NCI-H1436 treated with DMSO at 0.1 percent for 48 hours (cell line): Measurements from ENCODE around the gene WWOX.

Source experiments
- DNase-seq: peaks from one replicate; lab custom pipeline; 2025; lab: John Stamatoyannopoulos, UW

Gene WWOX

DNA sequence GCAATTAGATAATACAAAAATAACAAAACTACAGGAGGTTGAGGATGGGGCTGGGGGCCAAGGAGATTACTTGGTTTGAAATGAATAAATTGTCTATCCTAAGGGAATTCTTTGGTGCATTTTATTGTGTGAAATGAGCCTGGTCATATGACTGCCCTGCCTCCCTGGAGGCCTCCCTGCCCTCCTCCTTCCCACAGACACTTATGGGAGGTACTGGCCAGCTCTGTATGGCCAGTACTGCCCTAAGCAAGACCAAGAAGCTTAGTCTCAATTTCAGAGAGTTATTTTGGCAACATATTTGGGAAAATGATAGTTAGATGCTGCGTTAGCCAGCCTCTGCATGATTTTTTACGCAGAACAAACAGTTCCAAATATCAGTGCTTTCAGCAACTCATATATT is 511.9 kb downstream of the WWOX start:
- DNase-seq: no peak

DNA sequence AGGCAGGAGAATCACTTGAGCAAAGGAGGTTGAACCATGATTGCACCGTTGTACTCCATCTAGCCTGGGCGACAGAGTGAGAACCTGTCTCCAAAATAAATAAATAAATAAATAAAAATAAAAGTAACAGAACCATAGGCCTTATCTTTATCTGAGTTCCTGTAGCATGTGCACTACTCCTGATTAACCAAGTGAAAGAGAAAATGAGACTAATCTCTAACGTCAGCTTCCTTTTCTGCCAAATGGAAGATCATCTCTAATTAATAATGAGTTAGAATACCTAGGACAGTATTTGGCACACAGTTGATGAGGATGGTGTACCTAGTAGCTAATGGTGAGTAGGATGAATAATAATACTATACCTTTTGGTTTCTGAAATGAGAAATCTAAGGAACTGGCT is 520.4 kb downstream of the WWOX start:
- no peak for DNase-seq

DNA sequence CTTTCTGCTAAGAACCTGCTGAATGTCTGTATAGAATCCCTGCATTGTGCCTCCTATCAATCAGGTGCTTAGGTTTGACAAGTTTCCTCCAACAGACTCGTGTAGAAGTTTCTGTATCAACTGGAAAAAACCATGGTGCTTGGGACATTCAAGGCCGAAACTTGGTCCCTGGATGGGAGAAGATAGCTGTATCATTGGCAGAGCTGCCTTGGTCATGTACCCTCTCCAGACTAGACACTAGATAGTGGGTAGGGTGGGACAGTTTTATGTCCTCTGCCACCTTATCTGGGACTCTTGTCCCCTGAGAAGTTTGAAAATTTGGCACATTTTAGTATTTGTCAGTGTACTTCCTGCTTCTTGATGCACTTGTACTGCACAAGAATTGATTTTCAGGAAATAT is 520.8 kb downstream of the WWOX start:
- DNase-seq: no peak

DNA sequence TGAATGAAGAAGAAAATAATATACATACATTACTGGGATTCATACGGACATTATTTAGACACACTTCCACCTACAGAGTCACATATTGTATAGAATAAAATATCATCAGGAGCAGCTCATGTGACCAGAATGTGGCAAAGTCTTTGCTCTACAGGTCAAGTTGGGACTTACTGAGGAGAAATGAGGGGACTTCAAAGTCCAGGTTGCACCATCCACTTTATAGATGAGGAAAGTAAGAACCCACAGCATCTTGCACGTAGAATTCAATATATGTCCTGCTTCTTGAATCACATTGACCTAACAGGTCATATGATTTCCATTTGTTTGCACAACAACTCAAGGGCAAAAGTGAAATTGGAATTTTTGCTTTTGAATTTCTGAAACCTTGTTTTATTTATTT is 524.3 kb downstream of the WWOX start:
- DNase-seq: no peak

DNA sequence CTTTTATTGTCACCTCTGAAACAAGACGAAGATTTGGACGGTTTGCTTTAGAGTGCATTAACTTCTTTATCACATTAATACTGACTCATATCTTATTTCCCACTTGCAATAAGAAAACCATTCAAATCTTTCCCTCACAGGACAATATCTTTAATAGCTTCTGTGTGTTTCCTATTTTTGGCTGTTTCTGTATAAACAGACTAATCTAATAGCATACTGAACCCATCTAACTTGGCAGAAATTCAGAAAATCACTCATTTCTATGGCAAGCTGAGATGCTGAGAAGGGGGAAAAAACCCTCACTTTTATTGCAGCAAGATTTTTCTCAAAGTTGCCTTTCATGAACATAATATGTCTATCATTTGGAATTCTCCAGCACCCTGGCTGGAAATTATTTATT is 524.9 kb downstream of the WWOX start:
- no peak for DNase-seq

DNA sequence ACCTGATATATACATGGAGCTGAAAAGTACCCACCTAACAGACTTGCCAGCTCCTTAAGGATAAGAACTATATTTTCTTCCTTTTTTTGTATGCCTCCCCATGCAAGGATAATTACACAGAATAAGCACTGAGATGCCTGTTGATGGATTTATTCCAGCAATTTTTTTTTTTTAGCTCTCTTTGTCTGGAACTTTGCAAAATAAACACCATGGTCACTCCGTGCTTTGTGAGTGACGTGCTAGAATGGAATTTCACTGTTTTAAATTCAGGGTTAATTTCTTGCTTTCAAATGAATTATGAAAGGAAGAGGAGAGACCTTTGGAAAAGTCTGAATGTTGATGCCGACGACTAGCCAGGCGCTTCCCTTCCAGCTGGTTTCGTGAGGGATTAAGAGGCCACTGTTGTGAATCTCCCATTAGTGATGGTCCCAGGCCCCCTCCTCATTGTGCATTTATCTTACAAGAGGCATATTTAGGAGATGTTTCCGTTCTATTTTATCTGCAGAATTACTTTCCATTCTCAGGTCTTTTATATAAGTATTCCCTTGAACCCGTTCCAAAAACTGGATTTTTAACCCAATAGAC is 529.1 kb downstream of the WWOX start:
- no peak for DNase-seq

DNA sequence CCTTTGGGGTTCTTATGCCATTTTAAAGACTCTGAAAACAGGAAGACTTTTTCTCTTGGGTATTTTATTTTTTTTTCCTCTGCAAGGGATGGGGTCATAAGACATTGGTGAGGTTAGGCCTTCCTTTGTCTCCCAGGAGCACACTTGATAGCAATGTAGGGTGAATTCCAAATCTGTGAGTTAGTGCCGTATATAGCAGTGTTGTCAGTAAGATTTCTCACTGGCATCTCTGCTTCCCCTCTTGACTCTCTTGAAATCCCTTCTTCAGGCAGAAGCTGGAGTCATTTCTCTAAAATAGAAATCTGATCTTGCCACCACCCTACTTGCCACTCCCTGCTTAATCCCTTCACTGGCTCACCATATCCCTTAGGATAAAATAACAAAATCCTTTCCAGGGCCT is 529.7 kb downstream of the WWOX start:
- no peak for DNase-seq

DNA sequence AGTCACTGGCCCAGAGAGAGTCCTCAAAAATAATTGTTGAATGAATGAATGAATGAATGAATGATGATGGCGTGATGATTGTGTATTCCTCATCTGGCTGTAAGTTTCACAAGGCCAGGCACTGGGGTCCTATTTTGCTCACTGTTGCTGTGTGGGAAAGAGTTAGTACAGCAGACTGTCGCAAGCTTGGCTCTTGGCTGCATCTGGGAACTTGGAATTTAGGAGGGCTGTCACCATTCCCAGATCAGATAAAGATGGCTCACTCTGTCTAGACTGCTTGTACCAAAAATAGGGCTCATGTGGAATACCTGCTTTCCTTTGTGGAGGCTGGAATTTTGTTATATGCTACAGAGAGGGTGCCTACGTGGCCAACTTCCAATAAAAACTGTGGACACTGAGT is 530.6 kb downstream of the WWOX start:
- DNase-seq: no peak

DNA sequence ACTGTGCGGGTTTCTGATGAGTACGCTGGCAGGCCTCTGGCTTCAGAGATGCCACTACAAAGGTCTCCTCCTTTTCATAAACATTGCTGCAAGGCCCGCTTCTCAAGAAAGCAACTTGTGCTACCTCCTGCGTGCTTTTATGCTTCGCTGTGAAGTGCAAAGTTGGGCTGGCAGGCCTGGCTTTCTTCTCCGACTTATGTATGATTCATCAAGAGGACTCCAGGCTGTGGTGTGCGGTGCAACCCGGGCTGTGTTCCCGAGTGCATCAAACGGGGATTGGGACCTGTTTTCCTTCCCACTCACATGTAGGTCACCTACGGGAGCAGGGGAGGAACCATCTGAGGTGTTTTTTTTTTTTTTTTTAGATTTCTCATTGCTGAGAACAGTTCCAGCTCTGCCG is 534.1 kb downstream of the WWOX start:
- DNase-seq: no peak

DNA sequence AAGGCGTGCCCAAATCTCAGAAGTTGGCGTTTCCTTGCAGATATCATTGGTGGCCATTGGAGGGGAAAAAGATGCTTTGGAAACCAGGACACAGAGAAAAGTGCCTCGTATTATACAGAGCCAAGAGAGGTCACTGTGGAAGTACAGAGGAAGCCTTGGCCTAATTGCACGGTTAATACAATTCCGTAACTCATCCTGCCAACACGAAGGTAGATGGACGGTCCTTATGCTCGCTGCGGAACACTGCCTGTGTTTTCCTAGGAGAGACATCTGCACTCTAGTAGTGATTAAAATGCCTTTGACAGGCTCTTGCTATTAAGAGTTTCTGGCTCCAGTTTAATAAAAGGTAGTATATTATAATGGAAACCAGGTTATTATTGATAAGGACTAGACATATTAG is 536.4 kb downstream of the WWOX start:
- no peak for DNase-seq

DNA sequence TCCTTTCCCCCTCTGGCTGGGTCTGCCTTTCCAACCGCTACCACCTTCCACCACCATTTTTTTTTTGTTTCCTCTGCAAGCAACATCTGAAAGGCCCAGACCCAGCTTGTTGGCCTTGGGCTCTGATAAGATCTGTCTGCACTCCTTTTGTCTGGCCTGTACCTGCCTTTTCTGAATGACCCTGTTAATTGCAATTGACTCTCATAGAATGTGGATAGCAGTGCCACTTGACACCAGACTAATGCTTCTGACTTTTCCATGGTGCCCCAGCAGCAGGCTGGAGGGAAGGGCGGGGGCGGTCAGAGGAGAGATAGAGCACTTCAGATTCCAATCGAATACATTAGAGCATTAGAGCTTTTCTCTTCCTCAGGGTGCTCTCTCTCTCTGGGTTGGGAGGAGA is 538.9 kb downstream of the WWOX start:
- no peak for DNase-seq

DNA sequence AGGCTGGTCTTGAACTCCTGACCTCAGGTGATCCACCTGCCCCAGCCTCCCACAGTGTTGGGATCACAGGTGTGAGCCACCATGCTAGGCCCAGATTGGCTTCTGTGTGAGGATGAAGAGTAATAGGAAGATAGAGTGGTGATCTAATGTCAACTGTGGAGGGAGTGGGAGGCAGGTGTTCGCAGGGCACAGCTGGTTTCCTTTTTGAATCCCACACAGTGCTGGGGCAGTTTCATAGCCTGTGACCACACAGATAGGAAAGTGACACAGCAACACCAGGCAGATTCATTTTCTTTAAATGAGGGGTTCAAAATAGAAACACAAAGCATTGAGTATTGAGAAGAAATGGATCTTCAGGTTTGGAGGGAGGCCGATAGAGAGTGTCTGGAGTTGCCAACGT is 540.3 kb downstream of the WWOX start:
- no peak for DNase-seq

DNA sequence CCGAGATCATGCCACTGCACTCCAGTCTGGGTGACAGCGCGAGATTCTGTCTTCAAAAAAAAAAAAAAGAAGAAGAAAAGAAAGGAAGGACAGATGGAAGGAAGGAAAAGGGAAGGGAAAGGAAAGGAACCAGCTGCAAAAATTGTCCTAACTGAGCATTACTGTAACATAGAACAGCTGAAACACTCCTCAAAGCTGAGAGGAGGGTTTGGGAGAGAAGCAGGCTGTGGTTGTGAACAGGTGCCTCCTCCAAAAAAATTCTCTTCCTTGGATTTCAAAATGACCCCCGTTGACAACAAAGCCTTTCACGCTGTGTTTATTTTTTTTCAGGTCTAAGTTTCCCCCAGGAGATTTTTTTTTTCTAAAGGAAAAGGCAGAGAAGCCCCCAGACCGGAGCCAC is 541.4 kb downstream of the WWOX start:
- no peak for DNase-seq

DNA sequence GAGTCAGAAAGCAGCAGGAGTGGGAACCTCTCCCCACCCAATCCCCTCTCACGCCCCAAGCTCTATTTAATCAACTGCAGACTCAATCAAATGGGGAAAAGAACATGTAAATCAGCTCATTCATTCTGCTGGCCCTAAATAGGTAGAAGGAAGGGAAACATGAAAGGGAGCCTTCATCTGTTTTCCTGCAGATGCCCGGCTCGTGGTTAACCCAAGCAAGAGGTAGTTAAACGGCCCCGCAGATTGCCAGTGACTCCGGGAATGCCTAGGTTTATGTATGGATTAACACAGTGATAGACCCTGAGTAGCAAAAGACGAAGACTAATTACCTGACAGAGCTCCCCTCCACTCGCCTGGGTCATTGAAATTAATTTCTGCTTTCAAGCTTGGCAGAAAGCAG is 542.0 kb downstream of the WWOX start:
- DNase-seq: no peak

DNA sequence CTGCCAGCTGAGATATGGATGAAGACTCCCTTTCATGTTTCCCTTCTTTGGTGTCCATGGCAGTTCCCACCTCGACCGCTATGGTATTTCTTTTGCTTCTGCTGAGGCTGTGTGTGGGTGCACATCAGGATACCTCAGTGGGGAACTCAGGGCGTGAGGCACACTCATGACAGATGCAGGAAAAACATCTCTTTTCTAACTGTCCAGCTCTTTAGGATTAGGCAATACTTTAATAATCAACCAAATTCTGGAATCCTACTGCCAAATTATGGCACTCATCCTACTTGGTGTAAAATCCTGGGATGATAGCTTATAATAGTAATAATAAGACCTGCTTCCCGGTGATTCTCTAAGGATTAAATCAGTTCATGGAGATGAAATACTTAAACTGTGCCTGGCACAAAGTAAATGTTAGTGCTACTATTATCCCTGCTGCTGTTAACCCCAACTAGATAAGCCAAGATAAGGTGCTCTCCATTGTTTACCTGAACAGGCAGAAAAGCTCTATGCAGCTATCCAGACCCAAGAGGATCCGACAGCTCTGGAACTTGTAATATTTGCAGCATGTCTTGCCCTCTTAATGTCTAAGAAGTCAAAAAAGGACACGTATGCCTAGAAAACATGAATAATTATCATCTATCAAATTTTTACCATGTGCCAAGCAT is 543.3 kb downstream of the WWOX start:
- DNase-seq: no peak

DNA sequence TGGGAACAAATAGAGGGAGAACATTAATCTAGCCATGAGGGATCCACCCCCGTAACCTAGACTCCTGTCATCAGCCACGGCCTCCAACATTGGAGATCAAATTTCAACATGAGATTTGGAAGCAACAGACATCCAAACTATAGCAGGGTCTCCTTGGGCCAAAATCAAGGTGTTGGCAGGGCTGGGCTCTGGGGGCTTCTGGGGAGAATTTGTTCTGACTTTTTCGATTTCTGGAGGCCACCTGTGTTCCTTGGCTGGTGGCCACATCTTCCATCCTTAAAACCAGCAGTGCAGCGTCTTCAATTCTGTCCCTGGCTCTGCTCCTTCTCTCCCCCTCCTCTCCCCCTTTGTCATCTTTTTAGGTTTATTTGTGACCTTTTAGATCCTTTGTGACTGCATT is 546.2 kb downstream of the WWOX start:
- no peak for DNase-seq

DNA sequence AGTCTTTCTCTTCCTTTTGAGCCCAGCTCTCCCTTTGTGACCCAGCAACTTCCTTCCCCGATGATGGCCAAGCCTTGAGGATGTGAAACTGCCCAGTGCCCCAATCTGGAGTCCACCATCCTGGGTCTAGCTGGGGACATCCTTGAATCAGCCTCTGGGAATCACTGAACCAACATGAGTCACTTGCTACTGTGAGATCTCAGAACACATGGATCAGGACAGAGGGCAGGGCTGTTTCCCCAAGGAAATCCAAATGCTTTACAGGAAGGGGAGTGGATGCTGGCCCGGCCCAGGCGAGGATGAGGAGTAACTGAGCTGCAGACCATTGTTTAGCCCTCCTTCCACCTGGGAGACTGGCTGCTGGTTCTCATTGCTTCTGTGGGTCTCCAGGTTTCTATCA is 547.6 kb downstream of the WWOX start:
- no peak for DNase-seq

DNA sequence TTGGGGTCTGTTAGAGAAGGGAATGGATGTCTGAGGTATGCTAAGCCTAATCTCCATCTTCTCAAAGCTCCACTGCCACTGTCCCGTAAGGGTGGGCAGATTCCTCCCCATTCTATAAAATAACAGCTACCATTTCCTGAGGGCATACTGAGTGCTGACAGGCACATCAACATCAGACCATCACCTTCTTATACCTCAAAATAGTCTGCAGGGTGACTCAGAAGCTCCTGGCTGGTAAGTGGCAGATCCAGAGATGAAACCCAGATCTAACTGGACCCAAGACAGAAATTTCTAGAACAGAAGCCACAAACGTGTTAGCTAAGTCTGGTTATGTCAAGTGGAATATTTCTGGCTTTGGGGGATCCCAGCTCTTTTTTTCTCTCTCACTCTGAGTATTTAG is 548.0 kb downstream of the WWOX start:
- no peak for DNase-seq

DNA sequence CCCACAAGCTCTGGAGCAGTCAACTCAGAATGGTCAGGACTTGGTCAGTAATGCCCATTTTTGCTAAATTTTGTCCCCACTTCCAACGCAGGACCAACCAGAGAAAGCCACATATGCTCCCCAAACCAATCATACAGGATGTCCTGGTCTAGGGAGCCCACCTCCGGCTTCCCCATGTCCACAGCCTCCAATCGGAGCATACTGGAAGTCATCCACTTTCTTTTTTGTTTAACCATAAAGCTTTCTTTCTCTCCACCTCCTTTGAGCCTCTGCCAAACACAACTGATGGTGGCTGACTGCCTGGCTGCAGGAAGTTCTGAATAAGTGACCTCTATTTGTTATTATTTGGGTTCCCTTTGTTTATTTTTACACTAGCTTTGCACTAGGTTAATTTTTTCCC is 549.1 kb downstream of the WWOX start:
- DNase-seq: no peak

DNA sequence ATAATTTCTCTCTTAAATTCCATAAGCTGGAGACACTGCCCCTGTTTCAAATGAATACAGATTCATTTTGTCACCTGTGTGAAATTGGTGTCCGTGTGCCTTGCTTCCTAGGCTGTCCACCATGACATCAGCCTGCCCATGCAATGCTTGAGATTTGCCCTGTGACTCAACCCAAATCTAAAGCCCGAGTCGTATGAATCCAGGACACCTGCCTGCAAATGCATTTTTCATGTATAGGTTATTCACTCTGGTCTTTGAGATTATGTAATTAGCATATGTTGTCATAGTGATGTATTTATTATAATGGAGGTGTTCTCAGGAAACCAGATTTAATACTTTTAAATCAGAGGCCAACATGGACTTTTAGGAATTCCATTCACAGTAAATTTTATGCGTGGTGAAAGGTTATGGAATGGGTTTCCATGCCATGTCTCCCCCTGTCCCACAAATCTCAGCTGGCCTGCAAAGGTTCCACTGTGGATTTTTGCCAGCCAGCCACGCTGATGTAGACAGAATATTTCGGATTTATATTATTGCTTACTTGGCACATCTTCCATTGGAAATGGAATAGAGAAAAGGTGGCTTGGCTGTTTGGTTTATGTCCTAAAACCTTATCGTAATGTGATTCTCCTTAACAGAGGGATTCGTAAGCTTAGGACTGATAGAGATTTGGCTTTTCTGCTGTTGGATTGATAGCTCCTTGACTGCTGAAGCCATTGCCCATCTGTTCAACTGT is 551.1 kb downstream of the WWOX start:
- DNase-seq: no peak

DNA sequence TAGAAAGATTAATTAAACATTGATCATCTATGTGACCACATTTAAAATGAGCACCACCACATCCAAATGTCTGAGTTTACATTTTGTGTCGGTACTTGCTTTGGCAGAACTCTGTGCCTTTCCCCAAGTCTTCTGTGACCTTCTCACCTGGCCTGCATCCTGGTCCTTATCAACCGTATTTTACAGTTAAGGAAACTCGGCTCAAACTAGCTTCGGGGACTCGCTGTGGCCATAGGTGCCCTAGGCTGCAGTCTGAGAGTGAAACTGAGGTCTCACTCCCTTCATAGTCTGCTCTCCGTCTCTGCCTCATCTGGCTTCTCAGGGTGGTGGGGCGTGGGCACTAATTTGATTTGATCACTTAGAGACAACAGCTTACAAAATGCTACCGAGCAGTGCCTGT is 555.5 kb downstream of the WWOX start:
- DNase-seq: no peak

DNA sequence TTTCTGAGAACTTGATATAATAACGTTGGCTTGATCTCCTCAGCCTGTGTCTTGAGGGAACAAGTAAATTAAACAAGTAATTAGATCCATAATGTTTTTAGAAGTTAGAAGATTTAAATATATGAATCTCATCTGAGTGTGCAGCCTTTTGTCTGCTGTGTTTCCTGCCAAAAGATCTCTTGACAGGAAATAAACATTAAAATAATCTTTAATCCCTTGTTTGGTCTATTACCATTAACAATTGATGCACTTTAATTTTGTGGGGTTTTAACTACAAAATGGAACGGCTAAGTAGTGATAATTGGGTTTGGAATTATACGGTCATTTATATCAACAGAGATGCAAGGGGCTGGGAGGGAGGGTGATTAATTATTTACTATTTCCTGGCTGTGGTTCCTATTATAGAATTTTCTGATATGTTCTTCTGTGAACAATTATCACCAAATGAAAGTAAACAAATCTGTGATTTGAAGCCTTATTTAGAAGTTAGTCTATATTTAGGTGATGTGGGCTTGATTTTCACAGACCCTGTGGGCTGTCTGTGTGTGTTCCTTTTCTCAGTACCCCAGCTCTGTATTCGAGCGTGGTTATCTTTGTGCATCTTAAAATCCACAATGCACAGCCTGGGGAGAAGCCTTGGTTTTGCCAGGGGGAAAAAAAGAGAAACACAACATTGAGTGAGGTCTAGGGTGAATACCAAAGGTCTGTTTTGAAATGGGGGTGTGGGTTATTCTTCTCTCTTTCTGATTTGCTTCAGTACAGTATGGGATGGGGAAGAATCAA is 556.1 kb downstream of the WWOX start:
- no peak for DNase-seq

DNA sequence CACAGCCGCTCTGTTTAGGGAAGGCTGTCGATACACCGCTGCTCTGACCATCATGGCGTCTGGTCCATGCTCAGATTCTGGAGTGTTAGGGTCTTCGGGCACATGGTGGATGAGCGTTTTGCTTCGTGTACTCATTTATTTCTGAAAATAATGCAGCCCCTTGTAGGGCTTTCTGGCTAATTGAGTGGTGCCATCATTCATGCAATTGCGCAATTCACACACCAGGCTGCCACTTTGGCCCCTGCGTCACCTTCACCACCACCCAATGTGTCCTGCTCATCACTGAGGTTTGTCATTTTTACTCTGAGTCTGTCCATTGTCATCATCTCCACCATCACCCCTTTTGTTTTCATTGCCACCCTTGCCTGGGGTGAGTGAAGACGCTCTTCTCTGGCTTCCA is 557.4 kb downstream of the WWOX start:
- DNase-seq: no peak
